SU-DHL-6 (cell line): Measurements from ENCODE around the gene DIAPH2.

Experiments used
- H2AFZ ChIP-seq: fragments of 200-600 bp; sonication (generic); 2 replicates; pipeline ENCODE4 v1.6.1; 2014; ENCODE audit warnings: low read depth, mild to moderate bottlenecking, moderate library complexity, mixed read lengths, antibody characterized with exemption, low read length; ENCODE audit not compliant: severe bottlenecking
- H3F3A ChIP-seq: fragments of 200-600 bp; shearing (Covaris generic); 2 replicates; pipeline ENCODE4 v1.6.0; 2016; ENCODE audit warnings: antibody characterized with exemption, mild to moderate bottlenecking; ENCODE audit not compliant: insufficient read depth
- H3K27ac ChIP-seq: fragments of 200-600 bp; sonication (generic); 2 replicates; pipeline ENCODE4 v1.5.1; 2016; ENCODE audit warnings: low read depth, mild to moderate bottlenecking, low read length, moderate library complexity, mixed read lengths
- H3K27me3 ChIP-seq: fragments of 200-600 bp; sonication (generic), shearing (Covaris generic); 2 replicates; pipeline ENCODE4 v1.6.0; 2014; ENCODE audit warnings: mild to moderate bottlenecking, low read length
- H3K36me3 ChIP-seq: fragments of 200-600 bp; sonication (generic); 2 replicates; pipeline ENCODE4 v1.6.1; 2014; ENCODE audit warnings: mild to moderate bottlenecking, low read length, mixed read lengths
- H3K4me2 ChIP-seq: fragments of 300-600, 200-600 bp; shearing (Covaris generic), sonication (generic); 2 replicates; pipeline ENCODE4 v1.6.0; 2014; ENCODE audit warnings: low read length, low read depth, mild to moderate bottlenecking; ENCODE audit not compliant: poor library complexity, severe bottlenecking
- H3K4me3 ChIP-seq: fragments of 200-600 bp; sonication (generic); 2 replicates; pipeline ENCODE4 v1.5.1; 2014; ENCODE audit warnings: antibody characterized with exemption, low read length, mild to moderate bottlenecking, mixed read lengths; ENCODE audit not compliant: insufficient read depth, poor library complexity, severe bottlenecking
- H3K79me2 ChIP-seq: fragments of 200-600 bp; sonication (generic); 2 replicates; pipeline ENCODE4 v1.6.1; 2014; ENCODE audit warnings: mild to moderate bottlenecking, low read length, moderate library complexity; ENCODE audit not compliant: insufficient read depth
- H3K9ac ChIP-seq: fragments of 200-600 bp; sonication (generic); 2 replicates; pipeline ENCODE4 v1.7.0; 2014; ENCODE audit warnings: mild to moderate bottlenecking, low read length
- H3K9me2 ChIP-seq: fragments of 200-600 bp; sonication (generic); replicated peaks from 2 replicates; pipeline ENCODE4 v1.6.1; 2014; ENCODE audit warnings: low read length; ENCODE audit not compliant: insufficient read depth
- H3K9me3 ChIP-seq: fragments of 200-600 bp; sonication (generic); 2 replicates; pipeline ENCODE4 v1.6.1; 2014; ENCODE audit warnings: low read length, mixed read lengths; ENCODE audit not compliant: insufficient read depth
- H4K20me1 ChIP-seq: fragments of 200-600 bp; sonication (generic); 2 replicates; pipeline ENCODE4 v1.6.1; 2014; ENCODE audit warnings: low read depth, mild to moderate bottlenecking, antibody characterized with exemption, low read length, moderate library complexity, mixed read lengths
- CTCF ChIP-seq: fragments of 200-600 bp; sonication (generic); IDR thresholded peaks from one replicate; pipeline ENCODE4 v1.5.1; 2017; ENCODE audit warnings: antibody characterized with exemption, mild to moderate bottlenecking, low read length, moderate library complexity; ENCODE audit not compliant: insufficient read depth, poor library complexity, severe bottlenecking
- EZH2phosphoT487 ChIP-seq: fragments of 200-600 bp; sonication (generic), shearing (Covaris generic); conservative IDR thresholded peaks from 2 replicates; pipeline ENCODE4 v1.6.1; 2018; ENCODE audit warnings: mild to moderate bottlenecking, antibody characterized with exemption, low read length, moderate library complexity, mixed read lengths

Gene DIAPH2

GRCh38 chrX:97252111-97252510 lies 567.5 kb downstream of the DIAPH2 start:
- no peak for TF ChIP-seq CTCF
- no peak for TF ChIP-seq EZH2phosphoT487
- no peak overlapping the region for H3K4me3 ChIP-seq
- no peaks in the 10 kb centered on the region for H3K9me2 ChIP-seq
- no peak overlapping the region for H3K4me2 ChIP-seq
- no peaks in the 10 kb centered on the region for H3K36me3 ChIP-seq
- H3F3A ChIP-seq: no peaks in the 10 kb centered on the region
- no peaks in the 10 kb centered on the region for H3K9me3 ChIP-seq
- no peaks in the 10 kb centered on the region for H3K27me3 ChIP-seq
- no peak overlapping the region for H3K27ac ChIP-seq
- no peak overlapping the region for H2AFZ ChIP-seq
- no peaks in the 10 kb centered on the region for H3K79me2 ChIP-seq
- H4K20me1 ChIP-seq: no peaks in the 10 kb centered on the region
- H3K9ac ChIP-seq: no peak overlapping the region

- Histone ChIP-seq H3K4me3 (no peak overlapping the region), H3K27ac (no peak overlapping the region), H3K36me3 (no peaks in the 10 kb centered on the region), H3K9me3 (no peaks in the 10 kb centered on the region), H3F3A (no peaks in the 10 kb centered on the region), H3K9me2 (no peaks in the 10 kb centered on the region), H3K79me2 (no peaks in the 10 kb centered on the region), H4K20me1 (no peaks in the 10 kb centered on the region), H3K4me2 (no peak overlapping the region), H3K27me3 (no peaks in the 10 kb centered on the region), H2AFZ (no peak overlapping the region), H3K9ac (no peak overlapping the region)
- TF ChIP-seq CTCF (no peak), EZH2phosphoT487 (no peak)
Measured at GRCh38 chrX:97260679-97261078, 576.0 kb downstream of the DIAPH2 start.

GRCh38 chrX:97266406-97267121 lies 581.9 kb downstream of the DIAPH2 start:
- Histone ChIP-seq H3K79me2 (no peaks in the 10 kb centered on the region), H3K36me3 (no peaks in the 10 kb centered on the region), H3K9ac (no peak overlapping the region), H3K4me2 (no peak overlapping the region), H4K20me1 (no peaks in the 10 kb centered on the region), H3K27ac (no peak overlapping the region), H3K27me3 (no peaks in the 10 kb centered on the region), H3K9me3 (no peaks in the 10 kb centered on the region), H3K4me3 (no peak overlapping the region), H3F3A (no peaks in the 10 kb centered on the region), H2AFZ (no peak overlapping the region), H3K9me2 (no peaks in the 10 kb centered on the region)
- TF ChIP-seq CTCF (no peak), EZH2phosphoT487 (no peak)
